K562 (cell line): Measurements from ENCODE around the gene PCNX4. TPM values are rescaled to one million over a fixed set of nuclear protein-coding genes. Genes with fewer than 3 reads are reported as not detected.
A peak's percentile ranks its signal among the peaks of the same experiment; 100 is the strongest.

Experiments used
- CBX3 ChIP-seq, 2 experiments: IDR thresholded peaks; 1 replicate in 1 of 2; 2 replicates in 1 of 2; pipeline ENCODE4 v1.6.1; 2012; ENCODE audit warnings: inconsistent platforms in 2 of 2, low read length in 2 of 2, borderline replicate concordance in 1 of 2, control low read depth in 1 of 2
- CHD2 ChIP-seq: IDR thresholded peaks from 2 replicates; pipeline ENCODE4 v1.6.1; 2011; ENCODE audit warnings: low read depth, low read length
- EWSR1 ChIP-seq: fragments of 450-650 bp; IDR thresholded peaks from 2 replicates; pipeline ENCODE4 v1.6.1; 2018; ENCODE audit warnings: borderline replicate concordance, mild to moderate bottlenecking, low read depth, moderate library complexity; ENCODE audit not compliant: partially characterized antibody
- GABPA ChIP-seq: fragments of 200-800 bp; sonication (Bioruptor generic); conservative IDR thresholded peaks from 2 replicates; pipeline ENCODE4 v1.6.1; 2016; ENCODE audit warnings: low read depth, missing genetic modification characterization, missing compliant biosample characterization
- HDAC3 ChIP-seq: fragments of 450-650 bp; IDR thresholded peaks from 2 replicates; pipeline ENCODE4 v1.6.1; 2018; ENCODE audit warnings: borderline replicate concordance, mild to moderate bottlenecking, moderate library complexity; ENCODE audit not compliant: partially characterized antibody
- IFI16 ChIP-seq: fragments of 250-450 bp; sonication (Bioruptor Pico); IDR thresholded peaks from 2 replicates; pipeline ENCODE4 v2.1.2; 2022; ENCODE audit warnings: mild to moderate bottlenecking, inconsistent platforms
- NCOA4 ChIP-seq: fragments of 450-650 bp; IDR thresholded peaks from 2 replicates; pipeline ENCODE4 v1.6.1; 2018; ENCODE audit warnings: mild to moderate bottlenecking; ENCODE audit not compliant: partially characterized antibody
- NR2F6 ChIP-seq: fragments of 450-650 bp; formaldehyde crosslinking; IDR thresholded peaks from 2 replicates; pipeline ENCODE4 v1.4.0; 2020; ENCODE audit warnings: mild to moderate bottlenecking
- VEZF1 ChIP-seq: fragments of 200-800 bp; sonication (Bioruptor generic); IDR thresholded peaks from 2 replicates; pipeline ENCODE4 v1.6.1; 2017; ENCODE audit warnings: missing genetic modification characterization, missing compliant biosample characterization
- ZNF407 ChIP-seq: fragments of 450-650 bp; IDR thresholded peaks from 2 replicates; pipeline ENCODE4 v1.6.1; 2016; ENCODE audit warnings: low read depth
- polyA plus RNA-seq, 8 experiments: library from polyadenylated mRNA; depleted of rRNA in 4 of 8; stranded (reverse) in 5 of 8; unstranded in 3 of 8; fragments of >200 nt; fragmentation: Nextera tagmentation in 2 of 8; fragmentation: Illumina TruSeq in 1 of 8; extraction: Ambion mirVana in 2 of 8; extraction: Trizol in 1 of 8; gene quantifications; 2 replicates each; pipeline versions ENCODE4 v1.2.1 to v1.2.3, GENCODE V29; 2011 to 2014; ENCODE audit warnings: inconsistent platforms in 1 of 8, missing spikeins in 1 of 8
- total RNA-seq, 7 experiments: library from RNA; depleted of rRNA in 6 of 7; stranded (reverse); fragments of >200 nt in 6 of 7; fragmentation: Illumina TruSeq in 2 of 7; extraction: Trizol in 2 of 7; gene quantifications; 2 replicates each; pipeline versions ENCODE4 v1.2.1 to v1.2.3, GENCODE V29; 2011 to 2021; ENCODE audit warnings: low replicate concordance in 1 of 7
- TF ChIP-seq, protein P1 (sequence below), 3 experiments: IDR thresholded peaks in 2 of 3; conservative IDR thresholded peaks in 1 of 3; 2 replicates each; pipeline ENCODE4 v1.5.1; 2011 to 2012; ENCODE audit warnings: low read length in 3 of 3, mild to moderate bottlenecking in 3 of 3, control low read depth in 2 of 3, improper control_type of control experiment in 1 of 3, inconsistent platforms in 1 of 3, low read depth in 1 of 3, mixed read lengths in 1 of 3, moderate library complexity in 1 of 3; ENCODE audit not compliant: insufficient read depth in 2 of 3
- TF ChIP-seq, protein P2 (sequence below): fragments of 450-650 bp; IDR thresholded peaks from 2 replicates; pipeline ENCODE4 v1.6.1; 2018; ENCODE audit warnings: mild to moderate bottlenecking, low read depth; ENCODE audit not compliant: partially characterized antibody

PCNX4 gene
- total and polyA plus RNA-seq, 9 of the 15 experiments (the other 6 are each of a cell fraction or from before 2014, with no cell fraction given) = 10.0 to 41.2 (median 22.4) TPM

- no peak for TF ChIP-seq ZNF407
- no peak for TF ChIP-seq CHD2
- TF ChIP-seq, protein P1, sequence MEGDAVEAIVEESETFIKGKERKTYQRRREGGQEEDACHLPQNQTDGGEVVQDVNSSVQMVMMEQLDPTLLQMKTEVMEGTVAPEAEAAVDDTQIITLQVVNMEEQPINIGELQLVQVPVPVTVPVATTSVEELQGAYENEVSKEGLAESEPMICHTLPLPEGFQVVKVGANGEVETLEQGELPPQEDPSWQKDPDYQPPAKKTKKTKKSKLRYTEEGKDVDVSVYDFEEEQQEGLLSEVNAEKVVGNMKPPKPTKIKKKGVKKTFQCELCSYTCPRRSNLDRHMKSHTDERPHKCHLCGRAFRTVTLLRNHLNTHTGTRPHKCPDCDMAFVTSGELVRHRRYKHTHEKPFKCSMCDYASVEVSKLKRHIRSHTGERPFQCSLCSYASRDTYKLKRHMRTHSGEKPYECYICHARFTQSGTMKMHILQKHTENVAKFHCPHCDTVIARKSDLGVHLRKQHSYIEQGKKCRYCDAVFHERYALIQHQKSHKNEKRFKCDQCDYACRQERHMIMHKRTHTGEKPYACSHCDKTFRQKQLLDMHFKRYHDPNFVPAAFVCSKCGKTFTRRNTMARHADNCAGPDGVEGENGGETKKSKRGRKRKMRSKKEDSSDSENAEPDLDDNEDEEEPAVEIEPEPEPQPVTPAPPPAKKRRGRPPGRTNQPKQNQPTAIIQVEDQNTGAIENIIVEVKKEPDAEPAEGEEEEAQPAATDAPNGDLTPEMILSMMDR (IDR thresholded peaks at IDR 0.05 in 2 of 3, conservative IDR thresholded peaks at IDR 0.05 in 1 of 3; ENCODE audit: insufficient read depth in 2 of 3, low read depth in 1 of 3, low read length in 3 of 3) = no peak
- no peak for TF ChIP-seq IFI16 (CRISPR knock-in tag)
- peak in 1 of 2 experiments; percentile 75; a peak in 2 of 3 replicates for TF ChIP-seq CBX3 (IDR thresholded peaks at IDR 0.05; ENCODE audit: borderline replicate concordance in 1 of 2, low read length in 2 of 2)
- no peak for TF ChIP-seq VEZF1 (CRISPR knock-in tag)
- no peak for TF ChIP-seq GABPA (tag)
- no peak for TF ChIP-seq EWSR1
- TF ChIP-seq NR2F6 = no peak
- TF ChIP-seq NCOA4 = no peak
- no peak for TF ChIP-seq HDAC3
- TF ChIP-seq, protein P2, sequence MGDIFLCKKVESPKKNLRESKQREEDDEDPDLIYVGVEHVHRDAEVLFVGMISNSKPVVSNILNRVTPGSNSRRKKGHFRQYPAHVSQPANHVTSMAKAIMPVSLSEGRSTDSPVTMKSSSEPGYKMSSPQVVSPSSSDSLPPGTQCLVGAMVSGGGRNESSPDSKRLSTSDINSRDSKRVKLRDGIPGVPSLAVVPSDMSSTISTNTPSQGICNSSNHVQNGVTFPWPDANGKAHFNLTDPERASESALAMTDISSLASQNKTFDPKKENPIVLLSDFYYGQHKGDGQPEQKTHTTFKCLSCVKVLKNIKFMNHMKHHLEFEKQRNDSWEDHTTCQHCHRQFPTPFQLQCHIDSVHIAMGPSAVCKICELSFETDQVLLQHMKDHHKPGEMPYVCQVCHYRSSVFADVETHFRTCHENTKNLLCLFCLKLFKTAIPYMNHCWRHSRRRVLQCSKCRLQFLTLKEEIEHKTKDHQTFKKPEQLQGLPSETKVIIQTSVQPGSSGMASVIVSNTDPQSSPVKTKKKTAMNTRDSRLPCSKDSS = peak; percentile 24
Measured at GRCh38 chr14:60199321-60199720, 107.6 kb downstream of the PCNX4 start (continued).
